Testis (tissue), 2 donors: ENCODE measurements around the gene BBOF1.

Experiments
- POLR2A ChIP-seq: fragments of 450-650 bp; IDR thresholded peaks from one replicate; pipeline ENCODE4 v1.6.1; 2017; ENCODE audit warnings: antibody characterized with exemption, mild to moderate bottlenecking, moderate library complexity
- TF ChIP-seq, protein P1 (sequence below), 3 experiments: fragments of 450-650 bp in 2 of 3; fragments of 200-600 bp in 1 of 3; sonication (generic) in 1 of 3; IDR thresholded peaks; one replicate each; pipeline ENCODE4 v1.5.1; 2016 to 2019; ENCODE audit warnings: antibody characterized with exemption in 3 of 3, mild to moderate bottlenecking in 2 of 3, moderate library complexity in 1 of 3

- TF ChIP-seq POLR2A: no peak
- TF ChIP-seq, protein P1, sequence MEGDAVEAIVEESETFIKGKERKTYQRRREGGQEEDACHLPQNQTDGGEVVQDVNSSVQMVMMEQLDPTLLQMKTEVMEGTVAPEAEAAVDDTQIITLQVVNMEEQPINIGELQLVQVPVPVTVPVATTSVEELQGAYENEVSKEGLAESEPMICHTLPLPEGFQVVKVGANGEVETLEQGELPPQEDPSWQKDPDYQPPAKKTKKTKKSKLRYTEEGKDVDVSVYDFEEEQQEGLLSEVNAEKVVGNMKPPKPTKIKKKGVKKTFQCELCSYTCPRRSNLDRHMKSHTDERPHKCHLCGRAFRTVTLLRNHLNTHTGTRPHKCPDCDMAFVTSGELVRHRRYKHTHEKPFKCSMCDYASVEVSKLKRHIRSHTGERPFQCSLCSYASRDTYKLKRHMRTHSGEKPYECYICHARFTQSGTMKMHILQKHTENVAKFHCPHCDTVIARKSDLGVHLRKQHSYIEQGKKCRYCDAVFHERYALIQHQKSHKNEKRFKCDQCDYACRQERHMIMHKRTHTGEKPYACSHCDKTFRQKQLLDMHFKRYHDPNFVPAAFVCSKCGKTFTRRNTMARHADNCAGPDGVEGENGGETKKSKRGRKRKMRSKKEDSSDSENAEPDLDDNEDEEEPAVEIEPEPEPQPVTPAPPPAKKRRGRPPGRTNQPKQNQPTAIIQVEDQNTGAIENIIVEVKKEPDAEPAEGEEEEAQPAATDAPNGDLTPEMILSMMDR (IDR thresholded peaks at IDR 0.05): no peak
Observed at GRCh38 chr14:74081491-74081890, 62.3 kb downstream of the BBOF1 start.
